Suprapubic skin (tissue), 4 donors: ENCODE data around the gene CRTAC1. TPM values are rescaled to one million over a fixed set of nuclear protein-coding genes. Genes with fewer than 3 reads are reported as not detected.

ENCODE experiments used
- DNase-seq, 2 donors: peaks; one replicate each; pipeline ENCODE4 v3.0.0-alpha.2; 2019; ENCODE audit warnings: low spot score in 2 of 2
- H3K27ac ChIP-seq: fragments of 200-600 bp; sonication (generic); one replicate; pipeline ENCODE4 v1.5.1; 2019
- H3K27me3 ChIP-seq: fragments of 200-600 bp; sonication (generic); one replicate; pipeline ENCODE4 v1.5.1; 2019
- H3K36me3 ChIP-seq: fragments of 200-600 bp; sonication (generic); one replicate; pipeline ENCODE4 v1.5.1; 2019
- H3K4me1 ChIP-seq: fragments of 200-600 bp; sonication (generic); one replicate; pipeline ENCODE4 v1.5.1; 2019
- H3K4me3 ChIP-seq: fragments of 200-600 bp; sonication (generic); one replicate; pipeline ENCODE4 v1.5.1; 2019; ENCODE audit warnings: mild to moderate bottlenecking
- H3K9me3 ChIP-seq: fragments of 200-600 bp; sonication (generic); one replicate; pipeline ENCODE4 v1.5.1; 2019
- EP300 ChIP-seq: sonication (generic); formaldehyde crosslinking; IDR thresholded peaks from one replicate; pipeline ENCODE4 v1.6.1; 2017; ENCODE audit warnings: antibody characterized with exemption
- POLR2A ChIP-seq, 2 donors: fragments of 450-650 bp; IDR thresholded peaks; one replicate each; pipeline ENCODE4 v1.6.1; 2017; ENCODE audit warnings: antibody characterized with exemption in 2 of 2, mild to moderate bottlenecking in 2 of 2, moderate library complexity in 2 of 2
- POLR2AphosphoS5 ChIP-seq, 3 donors: sonication (generic); formaldehyde crosslinking; IDR thresholded peaks; one replicate each; pipeline ENCODE4 v1.6.1; 2017; ENCODE audit warnings: antibody characterized with exemption in 3 of 3
- WGBS: methylation state at CpG from one replicate; pipeline ENCODE4 v1.1.5; 2018; 5-methylcytosine and 5-hydroxymethylcytosine counted together
- total RNA-seq, 4 donors: library from RNA; depleted of rRNA; stranded (reverse); fragments of >200 nt; gene quantifications; one replicate each; pipeline ENCODE4 v1.1.0, GENCODE V29; 2016
- TF ChIP-seq, protein P1 (sequence below), 2 donors: fragments of 200-600 bp in 1 of 2; fragments of 450-650 bp in 1 of 2; sonication (generic) in 1 of 2; IDR thresholded peaks; one replicate each; pipeline ENCODE4 v1.5.1; 2016 to 2019; ENCODE audit warnings: antibody characterized with exemption in 2 of 2, mild to moderate bottlenecking in 1 of 2, moderate library complexity in 1 of 2

CRTAC1 gene
- total RNA-seq, 4 donors from 2014 or later: 1.3 to 5.1 (median 2.2) TPM

DNA sequence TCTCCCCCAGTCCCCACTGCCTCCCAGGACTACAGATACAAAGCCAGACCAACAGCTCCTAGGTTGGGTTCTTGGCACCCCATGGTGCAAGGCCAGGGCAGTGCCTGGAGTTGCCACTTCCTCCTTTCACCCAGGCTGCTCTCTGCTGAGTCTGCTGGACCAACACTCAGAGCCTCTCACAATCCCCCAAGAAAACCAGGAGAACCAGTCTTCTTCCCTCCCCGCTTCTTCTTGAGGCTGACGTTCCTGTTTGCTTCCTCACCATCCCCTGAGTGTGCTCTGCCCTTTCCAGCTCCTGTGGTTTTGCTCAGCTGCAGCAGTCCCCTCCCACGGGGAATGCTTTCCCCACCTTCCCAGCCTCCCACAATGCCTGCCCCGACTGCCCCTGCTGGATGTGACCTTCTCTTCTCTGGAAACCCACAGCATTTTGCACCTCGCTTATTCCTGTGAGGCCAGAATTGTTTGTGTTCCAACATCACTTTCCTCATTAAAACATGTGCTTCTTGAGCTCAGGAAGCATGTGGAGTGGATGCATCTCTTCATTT is 90.9 kb downstream of the CRTAC1 start:
- H3K4me3 ChIP-seq: no peak overlapping the region
- no peak overlapping the region for H3K27ac ChIP-seq
- peaks cover 22% of the 10 kb centered on the region for H3K27me3 ChIP-seq
- DNase-seq: no peak
- peaks cover 7% of the 10 kb centered on the region for H3K9me3 ChIP-seq
- WGBS: 34% methylated on average over 5 of the region's 5 CpGs
- no peaks in the 10 kb centered on the region for H3K36me3 ChIP-seq
- TF ChIP-seq EP300: no peak
- H3K4me1 ChIP-seq: no peaks in the 10 kb centered on the region

DNA sequence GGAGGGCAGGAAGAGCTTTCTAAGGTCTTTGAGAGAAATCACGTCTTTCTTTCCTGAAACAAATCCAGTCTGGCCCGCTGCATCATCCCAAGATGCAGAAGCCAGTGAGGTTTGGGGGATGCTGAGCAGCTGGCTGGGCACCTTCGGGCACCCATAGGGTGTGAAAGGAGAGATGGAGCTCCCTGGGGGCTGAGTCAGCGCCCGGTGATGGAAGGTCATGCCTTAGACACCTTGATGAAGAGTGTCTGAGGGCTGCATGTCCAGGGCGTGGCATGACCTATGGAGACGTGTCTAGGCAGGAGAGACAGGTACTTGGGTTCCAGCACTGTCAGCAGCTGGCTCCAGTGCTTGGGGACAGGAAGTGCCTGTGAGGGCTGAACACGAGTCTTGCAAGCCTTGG is 92.5 kb downstream of the CRTAC1 start:
- TF ChIP-seq EP300: no peak
- TF ChIP-seq, protein P1, sequence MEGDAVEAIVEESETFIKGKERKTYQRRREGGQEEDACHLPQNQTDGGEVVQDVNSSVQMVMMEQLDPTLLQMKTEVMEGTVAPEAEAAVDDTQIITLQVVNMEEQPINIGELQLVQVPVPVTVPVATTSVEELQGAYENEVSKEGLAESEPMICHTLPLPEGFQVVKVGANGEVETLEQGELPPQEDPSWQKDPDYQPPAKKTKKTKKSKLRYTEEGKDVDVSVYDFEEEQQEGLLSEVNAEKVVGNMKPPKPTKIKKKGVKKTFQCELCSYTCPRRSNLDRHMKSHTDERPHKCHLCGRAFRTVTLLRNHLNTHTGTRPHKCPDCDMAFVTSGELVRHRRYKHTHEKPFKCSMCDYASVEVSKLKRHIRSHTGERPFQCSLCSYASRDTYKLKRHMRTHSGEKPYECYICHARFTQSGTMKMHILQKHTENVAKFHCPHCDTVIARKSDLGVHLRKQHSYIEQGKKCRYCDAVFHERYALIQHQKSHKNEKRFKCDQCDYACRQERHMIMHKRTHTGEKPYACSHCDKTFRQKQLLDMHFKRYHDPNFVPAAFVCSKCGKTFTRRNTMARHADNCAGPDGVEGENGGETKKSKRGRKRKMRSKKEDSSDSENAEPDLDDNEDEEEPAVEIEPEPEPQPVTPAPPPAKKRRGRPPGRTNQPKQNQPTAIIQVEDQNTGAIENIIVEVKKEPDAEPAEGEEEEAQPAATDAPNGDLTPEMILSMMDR (IDR thresholded peaks at IDR 0.05): no peak
- no peak for TF ChIP-seq POLR2AphosphoS5 (IDR thresholded peaks at IDR 0.05)
- no peak for TF ChIP-seq POLR2A (IDR thresholded peaks at IDR 0.05)
- 59% methylated on average over 8 of the region's 8 CpGs for WGBS
- Histone ChIP-seq H3K36me3 (no peaks in the 10 kb centered on the region), H3K4me3 (no peak overlapping the region), H3K9me3 (no peaks in the 10 kb centered on the region), H3K27ac (no peak overlapping the region), H3K4me1 (no peaks in the 10 kb centered on the region), H3K27me3 (peaks cover 22% of the 10 kb centered on the region)
- DNase-seq: no peak

DNA sequence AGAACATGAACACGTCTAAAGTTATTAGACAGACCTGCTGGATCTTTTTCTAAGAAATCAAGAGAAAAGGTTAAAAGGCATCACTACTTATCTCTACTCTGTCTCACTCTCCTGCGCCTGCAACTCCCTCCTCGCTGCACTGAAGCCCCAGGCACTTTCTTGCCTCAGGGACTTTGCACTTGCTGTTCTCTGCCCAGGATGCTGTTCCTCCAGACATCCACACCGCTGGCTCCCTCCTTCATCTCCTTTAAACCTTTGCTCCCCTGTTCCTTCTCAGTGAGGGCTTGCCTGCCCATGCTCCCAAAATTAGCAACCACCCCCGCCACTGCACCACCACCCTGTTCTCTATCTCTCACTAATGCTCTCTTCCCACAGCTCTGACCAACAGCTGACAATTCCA is 93.4 kb downstream of the CRTAC1 start:
- WGBS: 88% methylated on average over 5 of the region's 5 CpGs
- Histone ChIP-seq H3K9me3 (no peaks in the 10 kb centered on the region), H3K4me1 (no peaks in the 10 kb centered on the region), H3K27me3 (peaks cover 22% of the 10 kb centered on the region), H3K36me3 (no peaks in the 10 kb centered on the region), H3K4me3 (no peak overlapping the region), H3K27ac (no peak overlapping the region)
- TF ChIP-seq, protein P1 (IDR thresholded peaks at IDR 0.05): no peak
- no peak for TF ChIP-seq EP300
- TF ChIP-seq POLR2A (IDR thresholded peaks at IDR 0.05): no peak
- TF ChIP-seq POLR2AphosphoS5 (IDR thresholded peaks at IDR 0.05): no peak
- DNase-seq: no peak

DNA sequence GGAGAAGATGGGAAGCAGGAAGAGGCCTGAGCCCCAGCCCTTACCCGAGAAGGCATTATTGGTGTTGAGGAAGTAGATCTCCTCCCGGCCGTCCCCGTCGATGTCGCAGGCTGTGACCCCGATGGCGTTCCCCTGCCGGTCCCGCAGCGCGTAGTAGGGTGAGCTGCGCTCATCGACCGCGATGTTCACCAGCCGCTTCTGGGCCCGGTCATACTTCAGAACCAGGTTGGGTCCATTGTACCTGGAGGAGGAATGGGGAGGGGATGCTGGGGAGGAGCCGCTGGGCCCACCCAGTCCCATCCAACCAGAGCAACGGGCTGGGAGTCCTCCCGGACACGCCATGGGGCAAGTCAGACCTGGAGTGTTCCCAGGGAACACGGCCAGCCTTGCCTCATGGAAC is 94.3 kb downstream of the CRTAC1 start:
- 60% methylated on average over 1 of the region's 23 CpGs for WGBS
- H3K4me3 ChIP-seq: no peak overlapping the region
- TF ChIP-seq POLR2AphosphoS5 (IDR thresholded peaks at IDR 0.05) (no peak), EP300 (no peak), POLR2A (IDR thresholded peaks at IDR 0.05) (no peak)
- TF ChIP-seq, protein P1 (IDR thresholded peaks at IDR 0.05): no peak
- no peaks in the 10 kb centered on the region for H3K4me1 ChIP-seq
- peaks cover 22% of the 10 kb centered on the region for H3K27me3 ChIP-seq
- H3K36me3 ChIP-seq: no peaks in the 10 kb centered on the region
- no peaks in the 10 kb centered on the region for H3K9me3 ChIP-seq
- DNase-seq: no peak
- no peak overlapping the region for H3K27ac ChIP-seq

DNA sequence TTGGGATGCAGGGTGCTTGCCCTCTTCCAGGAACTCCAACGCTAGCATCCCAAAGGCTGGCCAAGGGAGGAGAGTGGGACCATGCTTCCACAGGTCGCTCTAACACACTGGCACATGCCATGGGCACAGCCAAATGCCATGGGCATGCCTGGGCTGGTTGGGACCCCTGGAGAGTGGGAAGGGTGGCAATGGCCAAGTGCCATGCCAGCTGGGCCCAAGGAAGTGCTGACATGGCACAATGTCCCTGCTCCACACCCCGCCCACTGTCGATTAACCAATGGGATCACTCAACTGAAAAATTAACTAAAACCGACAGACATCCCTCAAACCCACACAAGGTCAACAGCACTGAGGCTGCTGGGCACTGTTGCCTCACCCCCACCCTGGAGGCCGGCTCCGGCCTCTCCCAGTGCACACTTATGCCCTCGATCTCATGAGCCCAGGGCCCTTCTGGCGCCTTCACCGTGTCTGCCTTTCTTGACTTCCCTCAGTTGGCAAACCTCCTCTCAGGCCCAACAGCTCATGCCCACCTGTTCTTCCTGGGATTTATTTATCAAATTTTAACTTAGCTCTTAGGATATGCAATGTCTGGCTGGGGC is 97.4 kb downstream of the CRTAC1 start:
- H3K4me3 ChIP-seq: no peak overlapping the region
- H3K9me3 ChIP-seq: no peaks in the 10 kb centered on the region
- DNase-seq: no peak
- TF ChIP-seq, protein P1 (IDR thresholded peaks at IDR 0.05): no peak
- TF ChIP-seq POLR2AphosphoS5 (IDR thresholded peaks at IDR 0.05) (no peak), EP300 (no peak), POLR2A (IDR thresholded peaks at IDR 0.05) (no peak)
- H3K4me1 ChIP-seq: no peaks in the 10 kb centered on the region
- peaks cover 13% of the 10 kb centered on the region for H3K27me3 ChIP-seq
- no peak overlapping the region for H3K27ac ChIP-seq
- WGBS: 94% methylated on average over 10 of the region's 10 CpGs
- H3K36me3 ChIP-seq: no peaks in the 10 kb centered on the region
